HG03097 (cell line): Measurements from ENCODE around the gene PERCC1.
"Not testable (repeated sequence)": the region's sequence is repeated elsewhere in the genome, so short reads cannot be mapped to it uniquely, and the experiment has no call there.

Experiments used
- ATAC-seq: cut with Tn5 transposase; IDR thresholded peaks from one replicate; pipeline ENCODE4 v1.9.1; 2021; ENCODE audit not compliant: unreplicated experiment, low FRiP score

Gene PERCC1

GRCh38 chr16:1433263-1433560, 2.3 kb downstream of the PERCC1 start:
- ATAC-seq = no peak

DNA sequence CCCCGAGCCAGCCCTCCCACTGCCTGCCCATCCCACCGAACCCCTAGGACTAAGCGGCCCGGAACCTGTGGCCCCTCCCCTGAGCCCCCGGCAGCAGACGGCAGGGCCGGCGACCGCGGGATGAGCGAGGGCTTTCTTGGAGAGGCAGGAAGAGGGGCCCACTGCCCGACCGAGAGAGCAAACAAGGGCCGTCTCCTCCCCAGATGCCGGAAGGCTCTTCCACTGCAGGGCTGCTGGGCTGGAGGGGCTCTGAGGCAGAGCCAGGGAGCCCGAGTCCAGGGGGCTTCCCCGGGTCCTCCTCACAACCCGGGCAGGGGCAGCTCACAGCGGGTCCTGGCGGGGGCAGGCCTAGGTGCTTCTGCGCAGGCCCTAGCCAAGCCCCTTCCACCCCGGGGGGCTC, 2.9 kb downstream of the PERCC1 start:
- no peak for ATAC-seq

- ATAC-seq = no peak
These were observed 4.0 kb downstream of the PERCC1 start for GRCh38 chr16:1434644-1435592.

GRCh38 chr16:1435921-1436697, 5.2 kb downstream of the PERCC1 start:
- ATAC-seq = no peak

DNA sequence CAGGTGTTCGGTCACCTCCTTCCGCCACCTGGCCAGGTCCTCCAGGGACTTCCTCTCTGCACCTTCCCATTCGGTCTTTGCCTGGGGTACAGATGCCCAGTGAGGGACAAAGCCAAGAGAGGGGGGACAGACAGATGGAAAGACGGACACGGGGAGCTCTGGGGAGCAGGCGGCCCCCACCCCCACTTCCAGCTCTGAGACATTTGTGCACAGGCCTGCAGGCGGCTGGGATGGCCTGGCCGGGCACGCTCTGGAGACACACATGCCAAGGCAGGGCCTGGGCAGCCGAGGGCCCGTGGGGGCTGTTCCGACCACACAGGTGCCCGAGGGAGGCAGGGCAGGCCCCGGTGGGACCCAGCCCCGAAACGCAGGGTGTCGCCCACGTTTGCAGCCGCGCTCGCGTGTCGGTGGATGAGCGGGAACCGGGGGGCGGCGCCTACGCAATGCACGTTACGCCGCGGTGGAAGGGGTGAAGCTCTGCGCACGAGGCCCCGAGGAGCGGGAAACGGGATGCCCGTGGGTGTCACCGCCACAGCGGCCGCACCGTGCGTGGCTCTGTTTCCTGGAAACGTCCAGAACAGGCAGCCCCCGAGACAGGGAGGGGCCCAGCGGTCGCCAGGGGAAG, 6.0 kb downstream of the PERCC1 start:
- ATAC-seq = no peak

DNA sequence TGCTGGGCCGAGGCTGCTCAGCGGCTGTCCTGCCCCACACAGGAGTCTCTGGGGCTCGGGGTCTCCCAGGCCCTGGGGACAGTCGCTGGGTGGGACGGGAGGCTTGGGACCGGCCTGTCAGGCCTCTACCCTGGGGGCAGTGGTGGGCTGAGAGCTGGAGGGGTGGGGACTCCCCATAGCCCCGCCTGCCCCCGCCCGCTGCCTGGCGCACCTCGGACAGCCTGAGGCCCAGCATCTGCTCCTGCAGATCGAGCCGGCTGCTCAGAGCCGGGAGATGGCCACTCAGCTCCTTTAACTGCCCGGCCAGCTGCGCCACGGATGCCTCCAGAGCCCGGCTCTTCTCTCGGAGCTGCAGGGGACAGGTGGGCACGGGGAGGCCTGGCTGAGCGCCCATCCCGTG, 6.7 kb downstream of the PERCC1 start:
- ATAC-seq = no peak

DNA sequence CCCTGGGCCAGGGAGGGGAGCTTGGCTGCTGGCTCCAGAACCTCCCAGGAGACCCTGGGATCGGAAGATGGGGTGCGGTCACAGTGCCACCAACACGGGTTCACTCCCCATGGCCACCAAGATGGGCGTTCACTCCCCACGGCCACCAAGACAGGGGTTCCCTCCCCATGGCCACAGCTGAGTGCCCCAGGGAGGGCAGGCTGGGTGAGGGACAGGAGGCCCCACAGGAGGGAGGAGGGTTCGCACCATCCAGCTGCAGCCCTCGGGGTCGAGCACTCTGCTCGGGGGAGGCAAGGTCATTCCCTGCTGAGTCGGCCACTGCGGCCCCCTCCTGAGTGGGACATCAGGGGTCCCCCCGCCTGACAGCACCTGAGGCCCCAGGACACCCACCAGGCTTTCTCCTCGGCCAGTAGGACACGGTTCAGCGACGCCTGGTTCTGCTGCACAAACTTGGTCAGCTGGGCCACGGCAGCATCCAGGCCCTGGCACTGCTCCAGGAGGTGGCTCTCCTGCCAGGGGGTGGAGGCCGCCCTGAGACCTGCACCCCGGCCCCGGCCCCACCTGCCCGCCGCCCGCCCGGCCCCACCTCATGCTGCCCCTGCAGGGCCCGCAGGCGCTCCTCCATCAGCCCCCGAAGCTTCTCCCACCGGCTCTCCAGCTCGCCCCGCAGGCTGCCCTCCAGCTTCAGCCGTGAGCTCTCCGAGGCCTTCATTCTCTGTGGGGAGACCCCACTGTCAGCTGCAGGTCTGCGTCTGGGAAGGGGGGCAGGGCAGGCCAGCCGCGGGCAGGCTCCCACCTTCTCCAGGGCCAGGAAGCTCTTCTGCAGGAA, 7.6 kb downstream of the PERCC1 start:
- no peak for ATAC-seq

DNA sequence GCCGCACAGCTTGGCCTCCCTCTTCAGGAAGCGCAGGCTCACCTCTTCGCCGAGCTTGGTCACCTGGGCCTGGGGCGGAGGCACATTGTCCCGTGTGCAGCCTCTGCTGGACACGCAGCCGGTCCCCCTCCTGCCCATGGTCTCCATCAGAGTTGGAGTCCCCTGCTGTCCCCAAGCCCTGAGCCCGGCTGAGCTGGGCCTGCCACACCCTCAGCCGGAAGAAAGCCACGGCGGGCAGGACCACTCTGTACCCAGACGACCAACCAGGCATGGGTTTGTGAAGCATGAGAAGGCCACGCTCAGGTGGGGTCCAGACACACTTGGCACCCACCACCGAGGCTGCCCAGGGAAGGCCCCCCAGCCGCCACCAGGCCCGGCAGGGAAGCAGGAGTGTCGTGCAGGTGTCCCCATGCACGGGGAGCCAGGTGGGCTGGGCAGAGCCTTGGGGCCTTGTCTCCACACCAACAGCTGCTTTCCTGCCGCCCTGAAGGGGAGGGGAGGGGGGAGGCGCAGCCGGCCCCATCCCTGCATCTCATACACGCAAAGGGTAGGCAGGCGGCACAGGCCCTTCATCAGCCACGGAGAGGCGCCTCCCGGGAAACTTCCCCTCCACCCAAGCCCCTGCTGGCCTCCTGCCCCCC, 8.3 kb downstream of the PERCC1 start:
- ATAC-seq = no peak

- ATAC-seq = not testable (repeated sequence)
These were observed 8.8 kb downstream of the PERCC1 start for GRCh38 chr16:1439699-1440074.

- no peak for ATAC-seq
These were observed 10.5 kb downstream of the PERCC1 start for GRCh38 chr16:1441391-1441829.

- no peak for ATAC-seq
These were observed 11.8 kb downstream of the PERCC1 start for GRCh38 chr16:1442697-1443096.

DNA sequence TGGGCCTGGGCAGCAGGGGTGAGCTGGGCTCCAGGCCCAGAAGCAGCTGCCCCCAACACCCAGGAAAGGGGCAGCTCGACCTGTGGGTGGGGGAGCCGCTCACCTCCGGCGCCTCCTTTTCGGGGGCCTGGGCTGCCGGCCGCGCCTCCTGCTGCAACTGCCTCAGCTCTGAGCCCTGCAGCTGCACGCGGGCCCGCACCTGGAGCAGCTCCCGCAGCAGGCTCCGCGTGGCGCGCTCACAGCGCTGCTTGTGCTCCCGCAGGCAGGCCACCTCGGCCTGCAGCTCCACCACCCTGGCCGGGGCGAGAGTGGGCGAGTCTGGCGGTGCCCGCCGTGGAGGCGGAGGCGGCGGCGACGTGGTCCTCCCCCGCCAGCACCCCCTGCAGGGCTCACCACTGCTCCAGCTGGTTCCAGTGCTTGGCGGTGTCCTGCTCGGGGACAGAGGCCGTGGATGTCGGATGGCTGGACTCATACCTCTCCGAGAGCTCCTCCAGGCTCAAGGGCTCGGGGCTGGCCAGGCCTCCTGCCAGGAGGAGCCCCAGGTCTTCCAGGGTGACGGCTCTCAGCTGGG, 12.6 kb downstream of the PERCC1 start:
- ATAC-seq = no peak

- no peak for ATAC-seq
These were observed 13.3 kb downstream of the PERCC1 start, which contains the start of gene CCDC154 for GRCh38 chr16:1443980-1444729. TSS of gene CCDC154 (minus strand) at chr16:1444556. CDS start at chr16:1444322, 234 bp downstream.

DNA sequence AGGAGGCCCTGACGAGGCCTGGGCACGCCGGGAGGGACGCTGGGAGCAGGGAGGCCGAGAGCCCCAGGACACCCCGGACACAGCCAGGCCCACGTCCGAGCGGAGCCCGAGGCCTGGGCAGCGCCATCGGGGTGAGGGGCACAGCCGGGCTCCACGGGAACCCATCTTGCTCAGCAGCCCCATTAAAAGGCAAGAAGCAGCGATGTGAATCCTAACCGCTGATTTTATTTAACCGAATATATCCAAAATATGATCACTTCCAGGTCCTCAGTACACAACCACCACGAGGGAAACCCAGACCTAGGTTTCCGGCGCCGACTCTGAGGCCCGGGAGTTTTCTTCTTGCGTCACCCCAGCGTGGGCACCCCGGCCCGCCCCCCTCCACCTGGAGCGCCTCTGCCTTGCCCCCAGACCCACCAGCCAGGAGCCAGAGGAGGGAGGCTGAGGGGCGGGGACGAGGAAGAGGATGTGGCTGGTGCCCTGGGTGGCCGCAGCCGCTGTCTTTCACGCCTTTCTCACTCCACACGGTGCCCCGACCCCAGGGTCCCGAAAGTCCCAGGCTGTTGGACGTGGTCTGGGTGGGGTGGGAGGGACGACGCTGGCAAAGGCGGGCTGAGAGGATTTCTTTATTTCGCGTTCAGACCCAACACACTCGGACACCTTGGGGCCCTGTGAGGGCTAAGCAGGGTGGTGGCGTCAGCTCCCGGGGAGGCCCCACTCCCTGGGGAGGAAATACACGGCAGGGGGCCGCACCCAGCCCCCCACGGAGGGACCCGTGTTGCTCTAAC, 14.0 kb downstream of the PERCC1 start:
- no peak for ATAC-seq

DNA sequence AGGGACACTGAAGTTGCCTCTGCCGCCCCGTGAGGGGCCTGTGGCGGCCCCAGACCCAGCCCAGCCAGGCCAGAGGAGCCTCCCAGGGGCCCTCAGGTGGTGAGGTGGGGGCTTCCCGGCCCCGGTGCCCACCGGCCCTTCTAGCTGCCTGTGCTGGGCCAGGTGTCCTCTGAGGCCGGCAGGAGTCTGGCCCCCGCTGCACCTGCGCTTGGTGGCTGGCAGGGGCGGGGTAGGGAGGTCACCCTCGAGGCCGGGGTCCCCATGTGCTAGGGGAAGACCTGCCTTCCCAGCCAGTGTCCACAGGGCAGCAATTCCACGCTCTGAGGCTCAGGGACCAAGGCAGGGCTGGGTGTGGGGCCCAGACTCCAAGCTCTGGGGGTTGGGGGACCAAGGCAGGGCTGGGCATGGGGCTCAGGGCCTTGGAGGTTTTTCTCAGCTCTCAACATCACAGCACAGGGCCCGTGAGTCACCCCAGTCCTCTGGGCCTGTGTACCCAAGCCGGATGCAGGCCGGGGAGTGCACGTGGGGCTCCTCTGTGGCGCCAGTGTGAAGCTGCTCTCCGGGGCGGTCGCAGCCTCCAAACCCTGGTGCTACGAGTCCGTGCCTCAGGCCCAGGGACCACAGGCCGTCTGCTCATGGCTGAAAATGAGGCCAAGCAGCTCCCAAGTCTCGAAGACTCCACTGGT, 14.8 kb downstream of the PERCC1 start:
- ATAC-seq = no peak

- ATAC-seq = no peak
These were observed 15.6 kb downstream of the PERCC1 start for GRCh38 chr16:1446296-1447080.

GRCh38 chr16:1447965-1448364, 17.1 kb downstream of the PERCC1 start:
- no peak for ATAC-seq
